MM.1S (cell line): ENCODE data around the gene LILRB5.
"Not testable (repeated sequence)": the region's sequence is repeated elsewhere in the genome, so short reads cannot be mapped to it uniquely, and the experiment has no call there.

Experiments used
- DNase-seq: peaks from one replicate; pipeline ENCODE4 v3.0.0-alpha.2; 2015
- H2AFZ ChIP-seq: fragments of 300-600 bp; sonication (generic); 2 replicates; pipeline ENCODE4 v1.6.0; 2016; ENCODE audit warnings: antibody characterized with exemption, low read length
- H3F3A ChIP-seq: fragments of 300-600 bp; sonication (generic); 2 replicates; pipeline ENCODE4 v1.6.1; 2016; ENCODE audit warnings: mild to moderate bottlenecking, antibody characterized with exemption, low read length, moderate library complexity, mixed read lengths; ENCODE audit not compliant: insufficient read depth
- H3K27ac ChIP-seq: fragments of 300-600 bp; sonication (generic); 2 replicates; pipeline ENCODE4 v1.5.1; 2016; ENCODE audit warnings: mild to moderate bottlenecking, low read length
- H3K27me3 ChIP-seq: fragments of 300-600 bp; sonication (generic); replicated peaks from 2 replicates; pipeline ENCODE4 v1.6.0; 2016; ENCODE audit warnings: low read length; ENCODE audit not compliant: insufficient read depth
- H3K36me3 ChIP-seq: fragments of 300-600 bp; sonication (generic); replicated peaks from 2 replicates; pipeline ENCODE4 v1.6.1; 2016; ENCODE audit warnings: mild to moderate bottlenecking, low read length, mixed read lengths; ENCODE audit not compliant: insufficient read depth
- H3K4me1 ChIP-seq: fragments of 300-600 bp; sonication (generic); 2 replicates; pipeline ENCODE4 v1.6.1; 2016; ENCODE audit warnings: low read length, mixed read lengths
- H3K4me2 ChIP-seq: fragments of 300-600 bp; sonication (generic); 2 replicates; pipeline ENCODE4 v1.6.0; 2016; ENCODE audit warnings: low read depth, low read length
- H3K4me3 ChIP-seq: fragments of 300-600 bp; sonication (generic); 2 replicates; pipeline ENCODE4 v1.5.1; 2016; ENCODE audit warnings: low read length, mixed read lengths
- H3K79me2 ChIP-seq: fragments of 300-600 bp; sonication (generic); 2 replicates; pipeline ENCODE4 v1.6.1; 2016; ENCODE audit warnings: mixed run types, low read length, mixed read lengths
- H3K9ac ChIP-seq: fragments of 300-600 bp; sonication (generic); 2 replicates; pipeline ENCODE4 v1.6.1; 2016; ENCODE audit warnings: low read length, mixed read lengths
- H3K9me2 ChIP-seq: fragments of 300-600 bp; sonication (generic); replicated peaks from 2 replicates; pipeline ENCODE4 v1.6.1; 2016; ENCODE audit warnings: mild to moderate bottlenecking, low read length, mixed read lengths; ENCODE audit not compliant: insufficient read depth
- H3K9me3 ChIP-seq: fragments of 300-600 bp; sonication (generic); replicated peaks from 2 replicates; pipeline ENCODE4 v1.6.1; 2016; ENCODE audit warnings: mild to moderate bottlenecking, low read length, mixed read lengths; ENCODE audit not compliant: insufficient read depth
- H4K20me1 ChIP-seq: fragments of 300-600 bp; sonication (generic); 2 replicates; pipeline ENCODE4 v1.6.1; 2016; ENCODE audit warnings: mild to moderate bottlenecking, low read length, moderate library complexity, mixed read lengths; ENCODE audit not compliant: insufficient read depth
- CTCF ChIP-seq: fragments of 300-600 bp; sonication (generic); IDR thresholded peaks from 2 replicates; pipeline ENCODE4 v1.5.1; 2016; ENCODE audit warnings: antibody characterized with exemption, low read length, mixed read lengths
- EZH2 ChIP-seq: fragments of 300-600 bp; sonication (generic); optimal IDR thresholded peaks from 2 replicates; pipeline ENCODE3; 2017; ENCODE audit warnings: low read depth, mild to moderate bottlenecking, antibody characterized with exemption, low read length, mixed read lengths
- EZH2phosphoT487 ChIP-seq: fragments of 300-600 bp; sonication (generic); IDR thresholded peaks from 2 replicates; pipeline ENCODE4 v1.6.1; 2018; ENCODE audit warnings: antibody characterized with exemption, low read length

LILRB5 gene

GRCh38 chr19:54282686-54283470, 25.8 kb upstream of the LILRB5 start:
- DNase-seq = no peak
- no peaks in the 10 kb centered on the region for H3K79me2 ChIP-seq
- H3K9me3 ChIP-seq = no peaks in the 10 kb centered on the region
- H4K20me1 ChIP-seq = no peaks in the 10 kb centered on the region
- TF ChIP-seq CTCF = no peak
- no peak for TF ChIP-seq EZH2phosphoT487
- TF ChIP-seq EZH2 = no peak
- no peak overlapping the region for H3K27ac ChIP-seq
- no peak overlapping the region for H2AFZ ChIP-seq
- H3F3A ChIP-seq = no peaks in the 10 kb centered on the region
- no peaks in the 10 kb centered on the region for H3K4me1 ChIP-seq
- H3K27me3 ChIP-seq = peaks cover 77% of the 10 kb centered on the region
- no peak overlapping the region for H3K9ac ChIP-seq
- H3K36me3 ChIP-seq = no peaks in the 10 kb centered on the region
- no peak overlapping the region for H3K4me2 ChIP-seq
- H3K4me3 ChIP-seq = no peak overlapping the region
- no peaks in the 10 kb centered on the region for H3K9me2 ChIP-seq

DNA sequence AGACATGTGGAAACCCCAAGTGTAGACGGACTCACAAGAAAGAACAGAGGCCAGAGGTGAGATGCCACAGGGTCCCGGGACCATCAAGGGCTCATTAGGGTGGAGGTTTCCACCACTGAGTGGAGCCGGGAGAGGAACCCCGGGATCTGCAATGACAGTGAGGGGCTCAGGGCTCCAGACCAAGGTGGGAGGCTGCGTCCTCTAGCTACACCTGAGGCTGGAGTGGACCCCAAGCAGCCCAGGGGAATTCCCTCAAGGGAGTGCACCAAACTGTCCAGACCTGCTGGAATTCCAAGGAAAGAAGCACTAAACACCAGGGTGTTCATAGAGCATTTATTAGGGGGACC, 24.6 kb upstream of the LILRB5 start:
- H3K79me2 ChIP-seq, H2AFZ ChIP-seq, H3K4me2 ChIP-seq, H3K4me1 ChIP-seq, H3K9me2 ChIP-seq, H4K20me1 ChIP-seq, DNase-seq, H3K9me3 ChIP-seq, H3F3A ChIP-seq, H3K9ac ChIP-seq, H3K27ac ChIP-seq, H3K36me3 ChIP-seq, H3K4me3 ChIP-seq: not testable (repeated sequence)
- peaks cover 69% of the 10 kb centered on the region for H3K27me3 ChIP-seq

GRCh38 chr19:54281007-54281728, 24.1 kb upstream of the LILRB5 start, which contains the start of gene LILRB2:
Gene LILRB2, minus strand, starts transcription at chr19:54281110. Its CDS starts 614 bp downstream, at chr19:54280496.
- H3K4me3 ChIP-seq = no peak within 1 kb of the TSS
- TF ChIP-seq CTCF (no peak), EZH2 (no peak), EZH2phosphoT487 (no peak)
- H3K79me2 ChIP-seq = no peaks in the 10 kb centered on the region
- peaks cover 74% of the 10 kb centered on the region for H3K27me3 ChIP-seq
- no peak within 1 kb of the TSS for H2AFZ ChIP-seq
- no peaks in the 10 kb centered on the region for H3K4me1 ChIP-seq
- DNase-seq = no peak
- no peaks in the 10 kb centered on the region for H3K36me3 ChIP-seq
- H3F3A ChIP-seq = no peaks in the 10 kb centered on the region
- H3K9me3 ChIP-seq = no peaks in the 10 kb centered on the region
- H4K20me1 ChIP-seq = no peaks in the 10 kb centered on the region
- no peaks in the 10 kb centered on the region for H3K9me2 ChIP-seq
- H3K27ac ChIP-seq = no peak within 1 kb of the TSS
- H3K9ac ChIP-seq = no peak within 1 kb of the TSS
- H3K4me2 ChIP-seq = no peak within 1 kb of the TSS

- not testable (repeated sequence) for H3K4me1 ChIP-seq, H3K4me3 ChIP-seq, H4K20me1 ChIP-seq, H3K79me2 ChIP-seq, H3K36me3 ChIP-seq, H3K27ac ChIP-seq, H2AFZ ChIP-seq, H3K9ac ChIP-seq, H3F3A ChIP-seq, DNase-seq, H3K4me2 ChIP-seq, H3K9me2 ChIP-seq, H3K9me3 ChIP-seq
- H3K27me3 ChIP-seq = peaks cover 77% of the 10 kb centered on the region
These were observed 23.4 kb upstream of the LILRB5 start for GRCh38 chr19:54280441-54280840.

- not testable (repeated sequence) for H3F3A ChIP-seq, H3K9me2 ChIP-seq, H3K27ac ChIP-seq, H3K4me3 ChIP-seq, H4K20me1 ChIP-seq, H2AFZ ChIP-seq, H3K4me2 ChIP-seq, H3K79me2 ChIP-seq, DNase-seq, H3K9ac ChIP-seq, H3K4me1 ChIP-seq, H3K36me3 ChIP-seq, H3K9me3 ChIP-seq
- peaks cover 77% of the 10 kb centered on the region for H3K27me3 ChIP-seq
These were observed 23.0 kb upstream of the LILRB5 start for GRCh38 chr19:54280025-54280424.
